ENCODE data around the gene GSX2.

- TF ChIP-seq, protein P1, sequence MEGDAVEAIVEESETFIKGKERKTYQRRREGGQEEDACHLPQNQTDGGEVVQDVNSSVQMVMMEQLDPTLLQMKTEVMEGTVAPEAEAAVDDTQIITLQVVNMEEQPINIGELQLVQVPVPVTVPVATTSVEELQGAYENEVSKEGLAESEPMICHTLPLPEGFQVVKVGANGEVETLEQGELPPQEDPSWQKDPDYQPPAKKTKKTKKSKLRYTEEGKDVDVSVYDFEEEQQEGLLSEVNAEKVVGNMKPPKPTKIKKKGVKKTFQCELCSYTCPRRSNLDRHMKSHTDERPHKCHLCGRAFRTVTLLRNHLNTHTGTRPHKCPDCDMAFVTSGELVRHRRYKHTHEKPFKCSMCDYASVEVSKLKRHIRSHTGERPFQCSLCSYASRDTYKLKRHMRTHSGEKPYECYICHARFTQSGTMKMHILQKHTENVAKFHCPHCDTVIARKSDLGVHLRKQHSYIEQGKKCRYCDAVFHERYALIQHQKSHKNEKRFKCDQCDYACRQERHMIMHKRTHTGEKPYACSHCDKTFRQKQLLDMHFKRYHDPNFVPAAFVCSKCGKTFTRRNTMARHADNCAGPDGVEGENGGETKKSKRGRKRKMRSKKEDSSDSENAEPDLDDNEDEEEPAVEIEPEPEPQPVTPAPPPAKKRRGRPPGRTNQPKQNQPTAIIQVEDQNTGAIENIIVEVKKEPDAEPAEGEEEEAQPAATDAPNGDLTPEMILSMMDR (conservative IDR thresholded peaks at IDR 0.05 in 1 of 2, IDR thresholded peaks at IDR 0.05 in 1 of 2; ENCODE audit: low read depth in 1 of 2, low read length in 2 of 2) = no peak
- TF ChIP-seq EZH2 (IDR thresholded peaks at IDR 0.05; ENCODE audit: low read length, missing control alignments) = no peak
These were observed 23.3 kb upstream of the GSX2 start for GRCh38 chr4:54076673-54077072.

All from fibroblast of lung (primary cell).